Astrocyte (in vitro differentiated cells and primary cell): ENCODE data around the gene HAUS7. TPM values are rescaled to one million over a fixed set of nuclear protein-coding genes. Genes with fewer than 3 reads are reported as not detected.

Experiments used
- DNase-seq: peaks from one replicate; pipeline ENCODE4 v3.0.0-alpha.2; 2010; ENCODE audit warnings: low read depth
- FAIRE-seq: peaks from 2 replicates; lab custom pipeline; 2011; peaks lifted over from hg19 to GRCh38; lab: Jason Lieb, UNC
- H2AFZ ChIP-seq: 2 replicates; pipeline ENCODE4 v1.6.0; 2012; ENCODE audit warnings: low read depth, low read length, inconsistent platforms
- H3K27ac ChIP-seq: 2 replicates; pipeline ENCODE4 v1.5.1; 2011; ENCODE audit warnings: low read depth, low read length, inconsistent platforms
- H3K27me3 ChIP-seq: 2 replicates; pipeline ENCODE4 v1.6.0; 2011; ENCODE audit warnings: low read length, inconsistent platforms; ENCODE audit not compliant: insufficient read depth
- H3K36me3 ChIP-seq: 2 replicates; pipeline ENCODE4 v1.5.1; 2011; ENCODE audit warnings: low read length, inconsistent platforms; ENCODE audit not compliant: insufficient read depth
- H3K4me1 ChIP-seq: 2 replicates; pipeline ENCODE4 v1.5.1; 2011; ENCODE audit warnings: low read length, inconsistent platforms; ENCODE audit not compliant: insufficient read depth
- H3K4me2 ChIP-seq: 2 replicates; pipeline ENCODE4 v1.6.0; 2012; ENCODE audit warnings: low read length, inconsistent platforms
- H3K4me3 ChIP-seq: 2 replicates; pipeline ENCODE4 v1.5.1; 2011; ENCODE audit warnings: low read depth, mild to moderate bottlenecking, low read length, inconsistent platforms; ENCODE audit not compliant: insufficient read depth
- H3K79me2 ChIP-seq: 2 replicates; pipeline ENCODE4 v1.6.0; 2012; ENCODE audit warnings: mild to moderate bottlenecking, low read length, inconsistent platforms; ENCODE audit not compliant: insufficient read depth
- H3K9ac ChIP-seq: 2 replicates; pipeline ENCODE4 v1.6.0; 2012; ENCODE audit warnings: mild to moderate bottlenecking, low read length, inconsistent platforms
- H3K9me3 ChIP-seq: 2 replicates; pipeline ENCODE4 v1.5.1; 2012; ENCODE audit warnings: low read depth, mild to moderate bottlenecking, low read length, inconsistent platforms; ENCODE audit not compliant: insufficient read depth
- H4K20me1 ChIP-seq: 2 replicates; pipeline ENCODE4 v1.6.0; 2012; ENCODE audit warnings: low read length, inconsistent platforms; ENCODE audit not compliant: insufficient read depth
- H3K27ac Mint-ChIP-seq: one replicate; pipeline ENCODE4 v1.8.0; 2021; ENCODE audit warnings: mild to moderate bottlenecking, mixed read lengths; ENCODE audit not compliant: unreplicated experiment
- H3K27me3 Mint-ChIP-seq: one replicate; pipeline ENCODE4 v1.8.0; 2021; ENCODE audit warnings: low read depth, mixed read lengths; ENCODE audit not compliant: unreplicated experiment
- H3K36me3 Mint-ChIP-seq: one replicate; pipeline ENCODE4 v1.8.0; 2021; ENCODE audit warnings: low read depth, mixed read lengths; ENCODE audit not compliant: unreplicated experiment
- H3K4me1 Mint-ChIP-seq: one replicate; pipeline ENCODE4 v1.8.0; 2021; ENCODE audit warnings: low read depth, mixed read lengths; ENCODE audit not compliant: unreplicated experiment
- H3K4me3 Mint-ChIP-seq: one replicate; pipeline ENCODE4 v1.8.0; 2021; ENCODE audit warnings: mild to moderate bottlenecking, moderate library complexity, mixed read lengths; ENCODE audit not compliant: unreplicated experiment
- H3K9me3 Mint-ChIP-seq: one replicate; pipeline ENCODE4 v1.8.0; 2021; ENCODE audit warnings: mild to moderate bottlenecking, mixed read lengths; ENCODE audit not compliant: unreplicated experiment
- CTCF ChIP-seq: IDR thresholded peaks from 2 replicates; pipeline ENCODE4 v1.5.1; 2011; ENCODE audit warnings: low read depth, mild to moderate bottlenecking, inconsistent platforms, low read length, moderate library complexity; ENCODE audit not compliant: insufficient read depth
- EZH2 ChIP-seq: IDR thresholded peaks from 2 replicates; pipeline ENCODE4 v1.6.1; 2012; ENCODE audit warnings: mild to moderate bottlenecking, low read length, inconsistent platforms; ENCODE audit not compliant: insufficient read depth
- total RNA-seq: library from RNA; stranded (reverse); gene quantifications from 2 replicates; pipeline ENCODE4 v1.2.1, GENCODE V29; 2021

Gene HAUS7
- total RNA-seq, 1 donor from 2014 or later = 12.1 TPM

GRCh38 chrX:153430796-153431195 lies 39.6 kb downstream of the HAUS7 start:
- FAIRE-seq (no peak), DNase-seq (no peak)
- H3K27ac Mint-ChIP-seq = no peak overlapping the region
- H3K79me2 ChIP-seq = no peaks in the 10 kb centered on the region
- no peaks in the 10 kb centered on the region for H3K4me1 ChIP-seq
- H4K20me1 ChIP-seq = no peaks in the 10 kb centered on the region
- no peak overlapping the region for H3K4me2 ChIP-seq
- H3K9me3 ChIP-seq = no peaks in the 10 kb centered on the region
- no peak overlapping the region for H2AFZ ChIP-seq
- H3K9ac ChIP-seq = no peak overlapping the region
- no peak overlapping the region for H3K4me3 Mint-ChIP-seq
- peaks cover 5% of the 10 kb centered on the region for H3K9me3 Mint-ChIP-seq
- no peak overlapping the region for H3K27ac ChIP-seq
- H3K36me3 Mint-ChIP-seq = no peaks in the 10 kb centered on the region
- TF ChIP-seq EZH2 (no peak), CTCF (no peak)
- no peak overlapping the region for H3K4me3 ChIP-seq
- peaks cover 4% of the 10 kb centered on the region for H3K27me3 Mint-ChIP-seq
- H3K36me3 ChIP-seq = no peaks in the 10 kb centered on the region
- no peaks in the 10 kb centered on the region for H3K27me3 ChIP-seq
- no peaks in the 10 kb centered on the region for H3K4me1 Mint-ChIP-seq

- H3K9me3 Mint-ChIP-seq = peaks cover 5% of the 10 kb centered on the region
- peak; percentile 92 for FAIRE-seq
These were observed 44.2 kb downstream of the HAUS7 start for GRCh38 chrX:153426204-153426603.

More at GRCh38 chrX:153426204-153426603, 44.2 kb downstream of the HAUS7 start:
- Histone ChIP-seq H4K20me1 (no peaks in the 10 kb centered on the region), H3K27me3 (no peaks in the 10 kb centered on the region), H3K4me3 (no peak overlapping the region), H3K79me2 (no peaks in the 10 kb centered on the region), H3K36me3 (no peaks in the 10 kb centered on the region), H3K27ac (no peak overlapping the region), H2AFZ (no peak overlapping the region), H3K9ac (no peak overlapping the region), H3K4me1 (no peaks in the 10 kb centered on the region), H3K4me2 (no peak overlapping the region), H3K9me3 (no peaks in the 10 kb centered on the region)
- H3K36me3 Mint-ChIP-seq = no peaks in the 10 kb centered on the region
- no peak for TF ChIP-seq CTCF
- no peak for TF ChIP-seq EZH2
- peaks cover 12% of the 10 kb centered on the region for H3K27me3 Mint-ChIP-seq
- H3K4me1 Mint-ChIP-seq = no peaks in the 10 kb centered on the region
- no peak overlapping the region for H3K4me3 Mint-ChIP-seq
- no peak for DNase-seq
- H3K27ac Mint-ChIP-seq = no peak overlapping the region
